Gastrocnemius medialis (tissue), 4 donors: ENCODE measurements around the gene MIF4GD.

Experiments used
- CTCF ChIP-seq, 5 experiments: fragments of 450-650 bp in 3 of 5; fragments of 200-600 bp in 2 of 5; sonication (generic) in 2 of 5; IDR thresholded peaks in 4 of 5; conservative IDR thresholded peaks in 1 of 5; 1 replicate in 4 of 5; 2 replicates in 1 of 5; pipeline ENCODE4 v1.5.1; 2016 to 2019; ENCODE audit warnings: antibody characterized with exemption in 5 of 5, mild to moderate bottlenecking in 3 of 5, moderate library complexity in 3 of 5
- POLR2A ChIP-seq, 2 donors: fragments of 450-650 bp; IDR thresholded peaks; one replicate each; pipeline ENCODE4 v1.6.1; 2017; ENCODE audit warnings: antibody characterized with exemption in 2 of 2, mild to moderate bottlenecking in 2 of 2, moderate library complexity in 2 of 2

GRCh38 chr17:75241502-75241901, 29.5 kb downstream of the MIF4GD start:
- no peak for TF ChIP-seq CTCF (IDR thresholded peaks at IDR 0.05 in 4 of 5, conservative IDR thresholded peaks at IDR 0.05 in 1 of 5)
- no peak for TF ChIP-seq POLR2A (IDR thresholded peaks at IDR 0.05)
